Loucy (cell line): ENCODE results near the gene TAB2.

Source experiments
- H2AFZ ChIP-seq: fragments of 200-600 bp; sonication (generic); 2 replicates; pipeline ENCODE4 v1.6.0; 2016; ENCODE audit warnings: antibody characterized with exemption, mild to moderate bottlenecking, low read length, moderate library complexity
- H3F3A ChIP-seq: fragments of 200-600 bp; 2 replicates; pipeline ENCODE4 v1.6.0; 2016; ENCODE audit warnings: antibody characterized with exemption, low read depth, mild to moderate bottlenecking
- H3K27me3 ChIP-seq: fragments of 200-600 bp; sonication (generic); 2 replicates; pipeline ENCODE4 v1.6.1; 2014; ENCODE audit warnings: low read length, mild to moderate bottlenecking; ENCODE audit not compliant: insufficient read depth, poor library complexity, severe bottlenecking
- H3K36me3 ChIP-seq: fragments of 200-600 bp; sonication (generic); 2 replicates; pipeline ENCODE4 v1.6.1; 2016; ENCODE audit warnings: low read length; ENCODE audit not compliant: insufficient read depth
- H3K4me1 ChIP-seq: fragments of 200-600 bp; sonication (generic); 2 replicates; pipeline ENCODE4 v1.5.1; 2014; ENCODE audit warnings: low read length, mild to moderate bottlenecking; ENCODE audit not compliant: insufficient read depth, poor library complexity, severe bottlenecking
- H3K4me2 ChIP-seq: fragments of 200-600 bp; sonication (generic); 2 replicates; pipeline ENCODE4 v1.6.0; 2014; ENCODE audit warnings: antibody characterized with exemption, low read length, low read depth, mild to moderate bottlenecking; ENCODE audit not compliant: poor library complexity, severe bottlenecking
- H3K4me3 ChIP-seq: fragments of 200-600 bp; sonication (generic); 2 replicates; pipeline ENCODE4 v1.5.1; 2014; ENCODE audit warnings: low read length, mild to moderate bottlenecking, mixed read lengths; ENCODE audit not compliant: poor library complexity, severe bottlenecking
- H3K79me2 ChIP-seq: fragments of 200-600 bp; sonication (generic); 2 replicates; pipeline ENCODE4 v1.6.1; 2014; ENCODE audit warnings: low read length; ENCODE audit not compliant: insufficient read depth
- H3K9ac ChIP-seq: fragments of 200-600 bp; sonication (generic); 2 replicates; pipeline ENCODE4 v1.6.0; 2014; ENCODE audit warnings: mild to moderate bottlenecking, low read depth, low read length, moderate library complexity; ENCODE audit not compliant: poor library complexity, severe bottlenecking
- H3K9me2 ChIP-seq: fragments of 200-600 bp; sonication (generic); replicated peaks from 2 replicates; pipeline ENCODE4 v1.6.1; 2016; ENCODE audit warnings: low read depth, low read length, mixed read lengths
- H3K9me3 ChIP-seq: fragments of 200-600 bp; sonication (generic); 2 replicates; pipeline ENCODE4 v1.6.1; 2014; ENCODE audit warnings: mild to moderate bottlenecking, antibody characterized with exemption, low read length, low read depth; ENCODE audit not compliant: insufficient read depth
- H4K20me1 ChIP-seq: fragments of 200-600 bp; sonication (generic); 2 replicates; pipeline ENCODE4 v1.6.0; 2014; ENCODE audit warnings: antibody characterized with exemption, low read length, mild to moderate bottlenecking; ENCODE audit not compliant: insufficient read depth, poor library complexity, severe bottlenecking
- EZH2phosphoT487 ChIP-seq: fragments of 200-600 bp; IDR thresholded peaks from 2 replicates; pipeline ENCODE4 v1.6.1; 2018; ENCODE audit warnings: antibody characterized with exemption, mild to moderate bottlenecking, moderate library complexity, borderline replicate concordance
- TF ChIP-seq, protein P1 (sequence below): fragments of 200-600 bp; sonication (generic); conservative IDR thresholded peaks from 2 replicates; pipeline ENCODE4 v1.5.1; 2014; ENCODE audit warnings: mild to moderate bottlenecking, antibody characterized with exemption, low read length

The TAB2 gene

DNA sequence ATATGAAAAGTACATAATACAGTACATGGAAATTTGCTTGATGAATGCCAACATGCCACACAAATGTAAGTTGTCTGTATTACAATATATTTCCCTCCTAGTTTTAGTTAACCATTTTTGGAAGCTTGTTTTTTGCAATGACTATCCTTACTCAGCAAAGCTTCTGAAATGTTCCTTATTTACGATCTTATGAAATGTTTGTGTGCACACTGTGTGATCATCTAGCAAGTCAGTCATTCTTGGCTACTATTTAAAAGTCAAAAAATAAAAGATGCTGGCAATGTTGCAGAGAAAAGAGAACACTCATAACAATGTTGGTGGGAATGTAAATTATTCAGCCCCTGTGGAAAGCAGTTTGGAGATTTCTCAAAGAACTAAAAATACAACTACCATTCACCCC is 116.4 kb downstream of the TAB2 start:
- TF ChIP-seq, protein P1, sequence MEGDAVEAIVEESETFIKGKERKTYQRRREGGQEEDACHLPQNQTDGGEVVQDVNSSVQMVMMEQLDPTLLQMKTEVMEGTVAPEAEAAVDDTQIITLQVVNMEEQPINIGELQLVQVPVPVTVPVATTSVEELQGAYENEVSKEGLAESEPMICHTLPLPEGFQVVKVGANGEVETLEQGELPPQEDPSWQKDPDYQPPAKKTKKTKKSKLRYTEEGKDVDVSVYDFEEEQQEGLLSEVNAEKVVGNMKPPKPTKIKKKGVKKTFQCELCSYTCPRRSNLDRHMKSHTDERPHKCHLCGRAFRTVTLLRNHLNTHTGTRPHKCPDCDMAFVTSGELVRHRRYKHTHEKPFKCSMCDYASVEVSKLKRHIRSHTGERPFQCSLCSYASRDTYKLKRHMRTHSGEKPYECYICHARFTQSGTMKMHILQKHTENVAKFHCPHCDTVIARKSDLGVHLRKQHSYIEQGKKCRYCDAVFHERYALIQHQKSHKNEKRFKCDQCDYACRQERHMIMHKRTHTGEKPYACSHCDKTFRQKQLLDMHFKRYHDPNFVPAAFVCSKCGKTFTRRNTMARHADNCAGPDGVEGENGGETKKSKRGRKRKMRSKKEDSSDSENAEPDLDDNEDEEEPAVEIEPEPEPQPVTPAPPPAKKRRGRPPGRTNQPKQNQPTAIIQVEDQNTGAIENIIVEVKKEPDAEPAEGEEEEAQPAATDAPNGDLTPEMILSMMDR = no peak
- TF ChIP-seq EZH2phosphoT487 = no peak
- Histone ChIP-seq H3K36me3 (no peaks in the 10 kb centered on the region), H3K4me1 (peaks cover 5% of the 10 kb centered on the region), H3K9ac (no peak overlapping the region), H3K9me3 (no peaks in the 10 kb centered on the region), H4K20me1 (no peaks in the 10 kb centered on the region), H3K4me3 (no peak overlapping the region), H2AFZ (no peak overlapping the region), H3K9me2 (no peaks in the 10 kb centered on the region), H3K27me3 (no peaks in the 10 kb centered on the region), H3K4me2 (no peak overlapping the region), H3K79me2 (no peaks in the 10 kb centered on the region), H3F3A (no peaks in the 10 kb centered on the region)

DNA sequence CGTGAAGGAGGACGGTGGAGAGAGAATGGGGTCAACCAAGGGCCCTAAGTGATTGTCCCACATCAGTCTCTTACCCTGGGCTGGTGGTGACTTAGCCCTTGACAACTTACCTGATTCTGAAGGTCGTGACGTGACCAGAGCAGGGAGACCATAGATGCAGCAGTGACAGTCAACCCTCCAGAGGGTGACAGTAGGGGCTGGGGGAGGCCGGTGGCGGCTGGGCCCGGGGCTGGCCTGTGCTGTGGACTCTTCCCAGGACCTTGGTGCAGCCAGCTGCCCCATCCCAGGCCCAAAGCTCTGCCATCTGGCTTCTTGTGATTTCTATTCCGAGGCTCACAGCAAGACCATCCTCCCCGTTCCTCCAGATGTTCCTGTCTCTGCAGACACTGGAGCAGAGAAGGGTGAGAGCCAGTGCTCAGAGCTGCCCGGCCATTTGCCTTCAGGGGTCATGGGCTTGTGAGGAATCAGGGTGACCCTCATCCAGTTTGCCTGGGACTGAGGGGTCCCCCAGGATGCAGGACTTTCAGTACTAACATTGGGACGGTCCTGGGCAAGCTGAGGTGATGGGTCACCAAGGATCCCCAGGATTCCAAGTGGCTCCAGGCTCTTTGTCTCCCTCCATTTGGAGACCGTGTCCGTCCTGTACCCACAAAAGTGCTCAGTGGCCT is 118.5 kb downstream of the TAB2 start:
- H3K9me3 ChIP-seq = no peaks in the 10 kb centered on the region
- H3K4me3 ChIP-seq = no peak overlapping the region
- no peaks in the 10 kb centered on the region for H4K20me1 ChIP-seq
- no peak overlapping the region for H2AFZ ChIP-seq
- H3K79me2 ChIP-seq = no peaks in the 10 kb centered on the region
- H3K4me1 ChIP-seq = peaks cover 5% of the 10 kb centered on the region
- H3K36me3 ChIP-seq = no peaks in the 10 kb centered on the region
- no peak overlapping the region for H3K9ac ChIP-seq
- H3K4me2 ChIP-seq = no peak overlapping the region
- H3F3A ChIP-seq = no peaks in the 10 kb centered on the region
- no peaks in the 10 kb centered on the region for H3K27me3 ChIP-seq
- no peaks in the 10 kb centered on the region for H3K9me2 ChIP-seq
- TF ChIP-seq, protein P1 = no peak
- no peak for TF ChIP-seq EZH2phosphoT487

DNA sequence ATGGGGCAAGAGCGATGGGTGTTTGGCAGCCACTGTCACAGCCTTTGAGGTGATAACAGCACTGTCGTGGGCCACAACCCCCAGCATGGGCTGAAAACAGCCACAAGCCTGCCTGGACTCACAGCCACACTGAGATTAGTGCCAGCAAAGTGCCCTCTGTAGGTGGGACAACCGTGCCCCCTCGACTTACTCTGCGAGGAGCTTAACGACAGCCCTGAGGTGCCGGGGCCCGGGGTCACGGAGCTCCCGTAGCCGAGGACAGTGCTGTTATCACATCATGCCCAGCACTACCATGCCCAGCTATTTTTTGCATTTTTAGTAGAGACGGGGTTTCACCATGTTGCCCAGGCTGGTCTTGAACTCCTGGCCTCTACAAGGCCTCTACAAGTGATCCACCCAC is 119.1 kb downstream of the TAB2 start:
- H3K4me3 ChIP-seq = no peak overlapping the region
- H3K9me2 ChIP-seq = no peaks in the 10 kb centered on the region
- H3K79me2 ChIP-seq = no peaks in the 10 kb centered on the region
- H3F3A ChIP-seq = no peaks in the 10 kb centered on the region
- H3K4me1 ChIP-seq = peaks cover 5% of the 10 kb centered on the region
- no peak overlapping the region for H3K9ac ChIP-seq
- H3K9me3 ChIP-seq = no peaks in the 10 kb centered on the region
- TF ChIP-seq EZH2phosphoT487 = no peak
- TF ChIP-seq, protein P1 = no peak
- no peaks in the 10 kb centered on the region for H3K27me3 ChIP-seq
- no peaks in the 10 kb centered on the region for H4K20me1 ChIP-seq
- H3K4me2 ChIP-seq = no peak overlapping the region
- no peak overlapping the region for H2AFZ ChIP-seq
- H3K36me3 ChIP-seq = no peaks in the 10 kb centered on the region
